GM18867 (cell line): ENCODE results near the gene MBOAT2.
"Not testable (repeated sequence)": the region's sequence is repeated elsewhere in the genome, so short reads cannot be mapped to it uniquely, and the experiment has no call there.

Experiments used
- ATAC-seq: cut with Tn5 transposase; IDR thresholded peaks from one replicate; pipeline ENCODE4 v1.9.1; 2021; ENCODE audit warnings: mild to moderate bottlenecking, moderate library complexity; ENCODE audit not compliant: unreplicated experiment

MBOAT2 gene

GRCh38 chr2:9003616-9004337 is at the start of gene MBOAT2:
MBOAT2 (minus strand) TSS chr2:9003684; CDS start chr2:9003614, 70 bp downstream.
- peak; percentile 94 for ATAC-seq

GRCh38 chr2:9052821-9053533 is 49.5 kb upstream of the MBOAT2 start:
- ATAC-seq: no peak

GRCh38 chr2:9051451-9051850 is 48.0 kb upstream of the MBOAT2 start:
- ATAC-seq: not testable (repeated sequence)

DNA sequence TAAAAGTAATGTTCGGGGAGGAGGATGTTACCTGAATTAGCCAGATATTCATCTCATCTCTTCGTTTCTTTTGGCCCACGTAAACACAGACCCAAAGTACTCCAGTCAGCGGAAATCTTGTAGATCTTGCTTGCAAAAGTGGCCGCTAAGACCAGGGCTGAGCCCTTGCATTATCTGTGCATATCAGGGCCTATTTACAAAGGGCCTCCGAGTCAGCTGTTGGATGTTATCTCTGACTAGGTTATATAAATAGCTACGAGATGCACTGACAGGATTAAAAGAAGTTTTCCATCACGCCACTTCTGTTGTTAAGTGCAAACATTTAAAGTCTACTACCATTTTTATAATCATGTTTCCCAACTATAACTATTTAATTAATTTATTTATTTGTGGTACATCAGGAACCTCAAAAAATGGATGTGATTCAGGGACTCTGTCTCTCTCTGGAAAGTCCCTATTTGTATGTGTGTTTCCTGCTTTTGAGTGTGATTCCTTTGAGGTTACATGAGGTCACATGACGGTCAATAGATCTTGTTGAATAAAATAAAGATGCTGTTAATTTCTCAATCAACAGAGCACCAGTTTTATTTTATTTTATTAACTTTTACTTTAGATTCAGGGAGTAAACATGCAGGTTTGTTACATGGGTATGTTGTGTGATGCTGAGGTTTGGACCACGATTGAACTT is 46.8 kb upstream of the MBOAT2 start:
- no peak for ATAC-seq

GRCh38 chr2:9045595-9045994 is 42.1 kb upstream of the MBOAT2 start:
- ATAC-seq: no peak

GRCh38 chr2:9043491-9043890 is 40.0 kb upstream of the MBOAT2 start:
- ATAC-seq: not testable (repeated sequence)

GRCh38 chr2:9037166-9037565 is 33.7 kb upstream of the MBOAT2 start:
- ATAC-seq: no peak

- ATAC-seq: no peak
Observed at GRCh38 chr2:9033385-9034168, 30.1 kb upstream of the MBOAT2 start.

DNA sequence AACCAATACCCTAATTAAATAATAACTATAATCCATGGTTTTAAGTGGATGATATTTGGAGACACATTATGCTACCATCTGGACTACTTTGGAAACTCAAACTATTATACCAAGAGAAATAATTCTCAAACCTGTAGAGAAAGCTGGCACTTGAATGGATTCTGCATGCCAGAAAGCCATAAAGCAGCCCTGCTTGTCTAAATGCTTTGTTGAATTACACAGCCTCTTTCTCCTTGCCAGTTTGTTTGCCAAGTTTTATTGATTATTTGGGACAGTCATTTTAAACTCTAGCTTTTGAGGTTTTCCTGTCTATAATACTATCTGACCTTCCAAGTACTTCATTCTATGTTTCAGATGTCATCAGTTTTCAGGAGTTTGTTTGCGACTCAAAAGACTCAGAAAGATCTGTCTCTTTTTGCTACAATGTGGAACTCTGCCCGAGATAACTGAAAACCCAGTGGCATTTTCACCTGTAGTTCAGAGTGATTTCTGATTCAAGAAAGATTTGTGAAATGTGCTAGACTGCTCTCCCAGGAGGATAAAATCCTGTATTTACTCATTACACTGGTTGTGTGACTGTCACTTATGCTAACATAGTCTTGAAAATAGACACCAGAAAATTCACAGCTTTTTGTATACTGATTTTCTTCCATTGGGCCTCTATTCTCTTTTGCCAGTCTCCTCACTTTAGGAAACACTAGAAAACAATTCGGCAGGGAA is 29.2 kb upstream of the MBOAT2 start:
- no peak for ATAC-seq

DNA sequence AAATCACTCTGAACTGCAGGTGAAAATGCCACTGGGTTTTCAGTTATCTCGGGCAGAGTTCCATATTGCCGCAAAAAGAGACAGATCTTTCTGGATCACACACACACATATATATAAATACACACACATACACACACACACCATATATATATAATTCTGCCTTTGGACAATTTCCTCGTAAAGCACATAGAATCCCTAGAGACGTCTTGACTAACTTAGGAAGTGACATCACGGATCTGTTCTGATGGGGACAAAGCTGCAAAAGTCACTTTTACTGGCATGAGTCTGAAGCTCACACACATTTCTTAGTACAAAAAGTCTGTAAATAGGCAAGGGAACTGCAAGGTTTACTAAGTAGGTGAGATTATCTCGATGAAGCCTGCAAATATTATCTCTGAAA is 28.6 kb upstream of the MBOAT2 start:
- ATAC-seq: no peak

- no peak for ATAC-seq
Observed at GRCh38 chr2:9031246-9031645, 27.8 kb upstream of the MBOAT2 start.

DNA sequence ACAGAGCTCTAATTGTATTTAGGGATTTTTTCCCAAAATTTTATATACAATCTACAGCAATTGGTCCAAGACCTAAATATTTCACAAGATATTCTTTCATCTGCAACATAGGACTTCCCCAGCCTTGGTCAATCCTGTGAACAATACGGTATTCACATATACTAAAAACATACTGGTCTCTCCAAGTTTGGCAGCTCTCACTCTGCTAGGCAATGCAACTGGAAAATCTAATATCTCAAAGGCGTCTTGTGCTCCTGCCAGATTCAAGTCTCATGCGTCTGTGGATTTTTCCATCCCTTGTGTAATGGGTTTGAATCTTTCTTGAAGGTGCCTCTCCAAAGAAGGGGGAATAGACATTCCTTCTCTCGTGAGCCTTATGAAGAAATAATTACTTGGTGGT is 27.4 kb upstream of the MBOAT2 start:
- no peak for ATAC-seq

DNA sequence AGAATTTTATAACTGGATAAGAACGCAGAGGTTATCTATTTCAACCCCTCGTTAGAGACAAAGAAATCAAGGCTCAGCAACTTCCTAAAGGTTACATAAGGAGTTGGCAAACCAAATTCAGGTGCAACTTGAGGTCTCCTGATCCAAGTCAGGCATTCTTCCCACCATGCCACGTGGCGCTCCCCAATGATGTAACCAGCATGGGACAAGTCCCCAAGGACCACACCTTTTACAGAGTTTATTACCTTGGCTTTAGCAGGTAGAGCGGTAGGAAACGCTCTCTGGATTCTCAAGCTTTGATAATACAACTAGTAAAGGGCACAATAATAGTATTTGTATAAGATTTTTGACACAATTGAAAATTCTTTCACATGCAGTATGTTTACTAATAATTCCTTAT is 26.7 kb upstream of the MBOAT2 start:
- ATAC-seq: no peak

- ATAC-seq: no peak
Observed at GRCh38 chr2:9029721-9030120, 26.2 kb upstream of the MBOAT2 start.

- ATAC-seq: no peak
Observed at GRCh38 chr2:9027884-9028283, 24.4 kb upstream of the MBOAT2 start.

DNA sequence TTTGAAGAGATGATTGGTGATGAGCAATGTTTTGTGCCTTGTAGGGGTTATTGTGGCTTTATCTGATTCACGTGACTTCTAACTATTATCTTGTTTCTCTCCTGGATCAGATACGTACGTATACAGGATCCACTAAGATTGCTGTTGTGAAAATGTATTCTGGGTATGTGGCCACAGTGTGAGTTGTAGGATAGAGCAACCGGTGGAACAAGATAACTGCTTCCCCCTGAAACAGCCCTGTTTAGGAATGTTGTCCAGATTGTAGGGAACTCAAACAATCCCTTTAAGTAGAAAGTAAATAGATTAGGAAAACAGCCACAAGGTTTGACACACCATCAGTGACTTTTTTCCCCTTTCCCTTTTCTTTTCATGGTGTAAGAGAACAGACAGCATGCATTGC is 22.3 kb upstream of the MBOAT2 start:
- no peak for ATAC-seq

DNA sequence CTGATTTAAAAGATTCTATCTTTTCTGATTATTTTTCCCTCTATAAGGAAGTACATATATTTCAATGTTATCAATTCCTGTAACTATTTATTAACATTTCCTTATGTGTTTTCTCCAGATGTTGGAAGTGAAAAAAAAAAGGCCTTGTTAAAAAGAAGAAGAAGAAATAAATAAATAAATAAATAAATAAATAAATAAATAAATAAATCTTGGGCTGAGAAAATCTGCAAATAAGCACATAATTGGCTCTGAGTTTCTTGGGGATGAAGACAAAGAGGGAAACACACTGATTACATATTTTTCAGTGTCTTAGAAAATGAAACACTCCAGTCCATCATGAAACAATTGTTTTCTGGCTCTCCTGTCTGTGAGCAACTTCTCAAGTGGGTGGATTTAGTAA is 21.1 kb upstream of the MBOAT2 start:
- ATAC-seq: no peak

DNA sequence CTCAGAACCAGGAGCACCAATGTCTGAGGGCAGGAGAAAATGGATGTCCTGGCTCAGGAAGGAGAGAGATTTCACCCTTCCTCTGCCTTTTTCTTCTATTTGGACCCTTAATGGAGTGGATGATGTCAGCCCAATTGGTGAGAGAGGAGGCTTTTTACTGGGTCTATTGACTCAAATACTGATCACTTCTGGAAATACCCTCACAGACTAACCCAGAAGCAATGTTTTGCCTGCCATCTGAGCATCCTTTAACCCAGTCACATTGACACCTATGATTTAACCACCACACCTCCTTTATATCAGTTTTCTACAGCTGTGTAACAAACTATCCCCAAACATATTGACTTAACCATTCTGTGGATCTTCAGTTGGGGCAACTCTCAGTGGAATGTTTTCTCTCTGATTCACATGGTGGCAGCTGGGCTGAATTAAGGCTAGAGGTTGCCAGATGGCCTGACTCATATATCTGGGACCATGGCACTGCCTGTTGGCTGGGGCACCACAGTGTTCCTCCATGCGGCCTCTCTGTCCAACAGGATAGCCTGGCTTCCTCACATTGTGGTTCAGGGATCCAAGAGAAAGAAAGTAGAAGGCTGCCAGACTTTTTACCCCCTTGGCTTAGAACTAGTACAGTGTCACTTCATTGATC is 18.2 kb upstream of the MBOAT2 start:
- ATAC-seq: no peak

GRCh38 chr2:9020267-9020666 is 16.8 kb upstream of the MBOAT2 start:
- no peak for ATAC-seq

DNA sequence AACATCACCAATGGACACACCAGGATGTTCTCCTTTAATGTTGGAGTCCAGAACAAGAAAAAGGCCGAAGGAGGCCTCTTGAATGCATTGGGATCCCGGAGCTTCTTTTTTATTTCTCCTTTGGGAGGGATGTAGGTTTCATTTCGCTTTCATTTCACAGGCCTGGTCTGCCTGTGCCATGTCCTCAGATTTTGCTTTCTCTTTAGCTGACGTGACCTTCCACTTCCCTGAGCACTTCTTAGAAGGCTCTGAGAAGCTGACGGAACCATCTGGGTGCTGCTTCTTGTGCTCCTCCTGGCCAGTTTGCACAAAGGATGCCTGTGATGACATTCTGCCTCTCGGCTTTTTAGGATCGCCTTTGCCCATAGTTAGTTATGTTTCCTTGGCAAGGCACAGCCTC is 15.1 kb upstream of the MBOAT2 start:
- no peak for ATAC-seq
